ENCODE data around the gene MX2. TPM values are rescaled to one million over a fixed set of nuclear protein-coding genes. Genes with fewer than 3 reads are reported as not detected.
A peak's percentile ranks its signal among the peaks of the same experiment; 100 is the strongest.

Gene MX2
- total RNA-seq, 4 donors from 2014 or later = 3.2 to 6.1 (median 5.1) TPM

DNA sequence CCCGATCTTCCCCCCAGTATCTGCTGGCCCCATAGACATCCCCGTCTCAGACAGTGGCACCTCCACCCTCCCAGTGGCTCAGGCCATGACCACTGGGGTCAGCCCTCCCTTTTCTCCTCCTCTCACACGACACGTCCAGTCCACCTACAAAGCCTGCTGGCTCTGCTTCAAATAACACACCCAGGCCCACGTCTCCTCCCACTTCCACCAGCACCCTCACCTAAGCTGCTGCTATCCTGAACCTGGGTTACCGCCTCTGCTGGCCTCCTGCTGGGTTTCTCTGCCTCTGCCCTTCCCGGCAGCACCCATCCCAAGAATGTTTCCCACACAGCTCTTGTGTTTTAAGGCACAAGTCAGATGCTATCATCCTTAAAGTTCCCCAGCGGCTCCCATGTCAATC lies 26.0 kb downstream of the MX2 start:
- Histone ChIP-seq H3K27ac (peak overlapping the region; percentile 87), H3K4me1 (peaks cover 13% of the 10 kb centered on the region), H3K4me3 (no peak overlapping the region), H3K36me3 (peaks cover 6% of the 10 kb centered on the region), H3K9me3 (no peaks in the 10 kb centered on the region), H3K27me3 (no peaks in the 10 kb centered on the region)
- TF ChIP-seq POLR2A (IDR thresholded peaks at IDR 0.05) (no peak), POLR2AphosphoS5 (IDR thresholded peaks at IDR 0.05) (no peak), CTCF (IDR thresholded peaks at IDR 0.05) (no peak), EP300 (IDR thresholded peaks at IDR 0.05) (no peak)
- WGBS = 84% methylated on average over 8 of the region's 8 CpGs
- DNase-seq (ENCODE audit: low spot score in 2 of 2) = no peak

DNA sequence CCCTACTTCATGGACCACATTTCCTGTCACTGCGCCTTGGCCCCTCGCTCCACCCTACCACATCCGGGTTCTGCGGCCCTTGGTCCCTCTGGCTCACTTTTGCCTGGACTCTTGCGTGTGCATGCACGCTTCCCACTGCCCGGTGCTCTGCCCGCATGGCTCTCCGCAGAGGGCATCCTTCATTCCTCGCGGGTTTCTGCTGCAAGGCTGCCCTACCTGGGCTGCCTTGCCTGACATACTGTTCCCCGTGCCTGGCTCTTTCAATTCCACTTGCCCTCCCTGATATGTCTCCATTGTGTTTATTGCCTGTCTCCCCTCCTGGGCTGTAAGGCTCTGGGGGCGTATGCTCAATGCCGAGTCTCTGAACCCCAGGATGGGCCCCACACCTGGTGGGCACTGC lies 26.4 kb downstream of the MX2 start:
- Histone ChIP-seq H3K27me3 (no peaks in the 10 kb centered on the region), H3K4me1 (peaks cover 13% of the 10 kb centered on the region), H3K27ac (peak overlapping the region; percentile 87), H3K4me3 (no peak overlapping the region), H3K9me3 (no peaks in the 10 kb centered on the region), H3K36me3 (peaks cover 6% of the 10 kb centered on the region)
- peak in 1 of 2 donors; percentile 62 for DNase-seq (ENCODE audit: low spot score in 2 of 2)
- 98% methylated on average over 14 of the region's 14 CpGs for WGBS
- no peak for TF ChIP-seq POLR2AphosphoS5 (IDR thresholded peaks at IDR 0.05)
- TF ChIP-seq EP300 (IDR thresholded peaks at IDR 0.05) = no peak
- TF ChIP-seq POLR2A (IDR thresholded peaks at IDR 0.05) = no peak

GRCh38 chr21:41390043-41390639 lies 28.3 kb downstream of the MX2 start:
- Histone ChIP-seq H3K36me3 (peaks cover 6% of the 10 kb centered on the region), H3K27me3 (no peaks in the 10 kb centered on the region), H3K4me3 (no peak overlapping the region), H3K9me3 (no peaks in the 10 kb centered on the region), H3K4me1 (peaks cover 13% of the 10 kb centered on the region), H3K27ac (no peak overlapping the region)
- 94% methylated on average over 17 of the region's 17 CpGs for WGBS
- no peak for TF ChIP-seq EP300 (IDR thresholded peaks at IDR 0.05)
- TF ChIP-seq POLR2AphosphoS5 (IDR thresholded peaks at IDR 0.05) = no peak
- TF ChIP-seq POLR2A (IDR thresholded peaks at IDR 0.05) = no peak
- no peak for TF ChIP-seq CTCF (IDR thresholded peaks at IDR 0.05)
- DNase-seq (ENCODE audit: low spot score in 2 of 2) = peak in 1 of 2 donors; percentile 74

DNA sequence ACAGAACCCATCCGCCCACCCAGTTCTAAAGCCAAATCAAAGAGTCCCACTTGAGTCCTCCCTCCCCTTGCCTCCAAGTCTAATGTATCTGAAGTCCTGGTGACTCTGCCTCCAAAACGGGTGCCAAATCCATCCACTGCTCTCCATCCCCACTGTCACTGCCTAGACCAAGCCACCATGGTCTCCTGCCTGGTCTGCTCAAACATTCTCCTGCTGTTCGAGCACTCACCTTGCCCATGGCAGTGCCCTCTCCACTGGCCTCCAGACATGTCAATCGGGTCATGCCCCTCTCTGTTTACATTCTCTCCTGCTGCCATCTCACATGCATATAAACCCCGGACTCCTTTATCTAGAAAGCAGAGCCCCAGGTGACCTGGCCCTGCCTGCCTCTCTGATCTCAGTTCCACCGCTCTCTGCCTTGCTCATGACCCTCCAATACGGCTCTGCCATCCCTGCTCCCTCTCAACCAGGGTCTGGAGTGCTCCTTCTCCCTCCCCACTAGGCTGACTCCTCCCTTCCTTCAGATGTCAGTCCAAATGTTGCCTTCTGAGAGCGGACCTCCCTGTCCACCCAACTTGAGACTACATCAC lies 32.1 kb downstream of the MX2 start:
- Histone ChIP-seq H3K4me1 (peaks cover 2% of the 10 kb centered on the region), H3K27me3 (no peaks in the 10 kb centered on the region), H3K4me3 (no peak overlapping the region), H3K9me3 (no peaks in the 10 kb centered on the region), H3K27ac (no peak overlapping the region), H3K36me3 (peaks cover 9% of the 10 kb centered on the region)
- WGBS = 92% methylated on average over 8 of the region's 8 CpGs
- no peak for TF ChIP-seq CTCF (IDR thresholded peaks at IDR 0.05)
- TF ChIP-seq EP300 (IDR thresholded peaks at IDR 0.05) = no peak
- TF ChIP-seq POLR2AphosphoS5 (IDR thresholded peaks at IDR 0.05) = no peak
- no peak for TF ChIP-seq POLR2A (IDR thresholded peaks at IDR 0.05)
- peak in 1 of 2 donors; percentile 60 for DNase-seq (ENCODE audit: low spot score in 2 of 2)

- DNase-seq (ENCODE audit: low spot score in 2 of 2) = no peak
- Histone ChIP-seq H3K36me3 (peaks cover 7% of the 10 kb centered on the region), H3K27ac (peak overlapping the region; percentile 42)
These were observed 34.8 kb downstream of the MX2 start for GRCh38 chr21:41396558-41397075.

More at GRCh38 chr21:41396558-41397075, 34.8 kb downstream of the MX2 start:
- H3K4me1 ChIP-seq = peaks cover 2% of the 10 kb centered on the region
- H3K4me3 ChIP-seq = no peak overlapping the region
- TF ChIP-seq CTCF (IDR thresholded peaks at IDR 0.05) = no peak
- no peak for TF ChIP-seq EP300 (IDR thresholded peaks at IDR 0.05)
- TF ChIP-seq POLR2A (IDR thresholded peaks at IDR 0.05) = no peak
- no peak for TF ChIP-seq POLR2AphosphoS5 (IDR thresholded peaks at IDR 0.05)
- WGBS = 41% methylated on average over 7 of the region's 7 CpGs
- H3K27me3 ChIP-seq = no peaks in the 10 kb centered on the region
- no peaks in the 10 kb centered on the region for H3K9me3 ChIP-seq
